Bone marrow (tissue), 2 donors: ENCODE measurements around the gene GRK1.
"Not testable (repeated sequence)": the region's sequence is repeated elsewhere in the genome, so short reads cannot be mapped to it uniquely, and the experiment has no call there.

ENCODE experiments used
- DNase-seq, 2 donors: peaks; one replicate each; lab custom pipeline; 2025; lab: John Stamatoyannopoulos, UW

The GRK1 gene

DNA sequence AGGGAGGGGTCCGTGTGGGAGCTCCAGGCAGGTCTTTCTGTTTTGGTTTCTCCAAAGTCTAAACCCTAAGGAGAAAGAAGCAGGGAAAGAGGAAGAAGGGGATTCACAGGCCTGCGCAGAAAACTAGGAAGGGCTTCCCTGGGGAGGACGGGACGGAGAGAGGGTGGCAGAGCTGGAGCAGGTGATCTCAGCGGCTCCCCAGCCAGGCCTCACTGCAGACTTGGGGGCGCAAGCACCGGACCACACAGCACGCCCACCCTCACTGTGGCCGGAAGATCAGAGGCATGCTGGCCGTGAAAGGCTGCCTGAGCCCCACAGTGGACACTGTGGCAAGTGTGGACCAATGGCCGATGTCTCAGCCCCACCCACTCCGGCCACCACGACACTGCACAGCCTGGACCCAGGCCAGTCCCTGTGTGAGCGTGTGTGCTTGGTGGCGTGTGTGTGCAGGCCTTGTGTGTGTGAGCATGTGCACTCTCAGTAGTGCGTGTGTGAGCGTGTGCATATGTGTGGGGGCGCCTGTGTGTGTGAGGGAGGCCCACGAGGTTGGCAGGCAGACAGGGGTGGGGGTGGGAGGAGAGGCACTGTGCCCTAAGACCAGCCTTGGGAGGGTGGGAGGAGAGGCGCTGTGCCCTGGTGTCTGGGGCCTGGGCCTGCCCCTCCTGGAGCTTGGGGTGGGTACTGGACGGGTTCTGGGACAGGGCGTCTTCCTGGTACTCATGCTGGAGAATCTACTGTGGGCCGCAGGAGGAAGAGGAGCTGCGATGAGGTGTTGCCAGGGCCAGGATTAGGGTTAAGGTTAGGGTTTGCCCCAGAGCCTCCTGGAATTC is 76.6 kb downstream of the GRK1 start:
- no peak for DNase-seq

DNA sequence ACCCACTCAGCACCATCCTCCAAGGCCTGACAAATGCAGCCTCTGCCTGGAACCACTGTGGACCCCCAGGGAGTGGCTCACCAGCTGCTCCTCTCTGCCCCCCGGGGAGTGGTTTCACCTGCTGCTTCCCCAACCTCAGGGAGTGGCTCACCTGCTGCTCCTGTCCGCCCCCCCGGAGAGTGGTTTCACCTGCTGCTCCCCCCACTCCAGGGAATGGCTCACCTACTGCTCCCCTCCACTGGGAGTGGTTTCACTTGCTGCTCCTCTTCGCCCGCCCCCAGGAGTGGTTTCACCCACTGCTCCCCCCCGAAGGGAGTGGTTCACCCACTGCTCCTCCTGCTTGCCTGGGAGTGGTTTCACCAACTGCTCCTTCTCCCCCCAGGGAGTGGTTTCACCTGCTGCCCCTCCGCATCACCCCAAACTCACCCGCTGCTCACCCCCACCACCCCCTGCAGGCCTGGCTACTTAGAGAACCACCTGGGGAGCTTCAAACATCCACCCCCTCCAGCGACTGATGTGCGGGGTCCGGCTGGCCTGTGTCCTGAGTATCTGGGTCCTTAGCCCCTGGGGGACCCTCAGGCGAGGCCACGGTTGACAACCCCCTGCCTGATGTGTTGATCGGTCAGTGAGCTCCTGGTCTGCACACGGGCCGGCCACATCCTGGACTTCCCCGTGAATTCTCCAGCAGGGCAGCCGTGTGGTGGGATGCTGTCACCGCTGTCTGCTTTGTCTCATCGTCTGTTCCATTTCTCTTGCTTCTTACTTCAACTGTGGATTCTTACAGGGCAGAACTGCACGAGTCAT is 77.4 kb downstream of the GRK1 start:
- DNase-seq = no peak

DNA sequence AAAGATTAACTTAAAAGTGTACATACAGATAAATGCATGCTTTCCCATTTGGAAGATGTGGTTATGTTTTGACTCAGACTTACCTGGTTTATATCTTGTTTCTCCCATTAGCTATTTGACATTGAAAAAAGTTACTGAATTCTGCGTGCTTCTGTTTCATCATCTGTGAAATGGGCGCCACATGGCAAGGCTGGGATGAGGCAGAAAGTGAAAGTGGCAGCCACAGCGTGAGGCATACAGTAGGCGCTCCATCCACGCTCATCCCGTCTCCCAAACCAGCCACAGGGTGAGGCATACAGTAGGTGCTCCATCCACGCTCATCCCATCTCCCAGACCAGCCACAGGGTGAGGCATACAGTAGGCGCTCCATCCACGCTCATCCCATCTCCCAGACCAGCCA is 78.0 kb downstream of the GRK1 start:
- DNase-seq = no peak

DNA sequence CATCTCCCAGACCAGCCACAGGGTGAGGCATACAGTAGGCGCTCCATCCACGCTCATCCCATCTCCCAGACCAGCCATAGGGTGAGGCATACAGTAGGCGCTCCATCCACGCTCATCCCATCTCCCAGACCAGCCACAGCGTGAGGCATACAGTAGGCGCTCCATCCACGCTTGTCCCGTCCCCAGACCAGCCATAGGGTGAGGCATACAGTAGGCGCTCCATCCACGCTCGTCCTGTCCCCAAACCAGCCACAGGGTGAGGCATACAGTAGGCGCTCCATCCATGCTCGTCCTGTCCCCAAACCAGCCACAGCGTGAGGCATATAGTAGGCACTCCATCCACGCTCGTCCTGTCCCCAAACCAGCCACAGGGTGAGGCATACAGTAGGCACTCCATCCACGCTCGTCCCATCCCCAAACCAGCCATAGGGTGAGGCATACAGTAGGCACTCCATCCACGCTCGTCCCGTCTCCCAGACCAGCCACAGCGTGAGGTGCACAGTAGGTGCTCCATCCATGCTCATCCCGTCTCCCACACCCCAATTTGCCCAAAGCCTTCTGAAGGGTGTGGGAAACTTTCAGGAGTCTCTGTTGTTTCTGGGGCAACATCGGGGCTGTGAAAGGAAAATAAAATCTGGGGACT is 78.6 kb downstream of the GRK1 start:
- DNase-seq = not testable (repeated sequence)

DNA sequence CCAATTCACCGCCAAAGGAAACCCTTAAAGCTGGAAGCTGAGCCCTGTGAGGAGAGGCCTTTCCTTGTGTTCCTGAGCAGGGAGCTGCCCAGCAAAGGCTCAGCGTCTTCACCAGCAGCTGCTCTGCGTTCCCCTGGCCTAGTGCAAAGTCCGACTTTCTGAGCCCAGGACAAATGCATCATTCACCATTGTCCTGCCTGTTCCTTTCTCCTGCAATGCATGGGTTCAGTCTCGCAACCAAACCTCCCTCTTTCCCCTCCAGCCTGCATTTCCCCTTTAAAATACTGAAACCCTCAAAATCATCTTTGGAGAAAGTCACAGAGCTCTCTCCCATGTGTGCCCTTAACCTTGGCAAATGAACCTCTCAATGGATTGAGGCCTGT is 79.1 kb downstream of the GRK1 start:
- no peak for DNase-seq

DNA sequence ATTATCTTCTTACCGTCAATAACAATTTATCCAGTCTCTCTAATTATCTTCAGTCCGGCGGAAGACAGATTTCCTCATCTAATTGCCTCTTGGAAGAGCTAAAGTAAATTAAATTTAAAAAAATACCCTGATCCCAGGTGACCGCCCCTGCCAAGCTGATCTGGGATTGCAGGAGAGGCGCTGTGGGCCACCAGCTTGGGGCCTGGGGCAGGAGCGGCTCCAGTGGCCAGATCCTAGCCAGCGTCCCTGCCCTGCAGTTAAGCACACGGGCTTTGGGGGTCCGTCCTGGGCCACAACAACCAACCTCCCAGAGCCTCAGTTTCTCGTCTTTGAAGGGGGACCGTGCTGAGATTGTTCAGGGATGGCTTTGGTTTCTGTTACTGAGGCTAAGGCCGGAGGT is 79.7 kb downstream of the GRK1 start:
- DNase-seq = no peak

DNA sequence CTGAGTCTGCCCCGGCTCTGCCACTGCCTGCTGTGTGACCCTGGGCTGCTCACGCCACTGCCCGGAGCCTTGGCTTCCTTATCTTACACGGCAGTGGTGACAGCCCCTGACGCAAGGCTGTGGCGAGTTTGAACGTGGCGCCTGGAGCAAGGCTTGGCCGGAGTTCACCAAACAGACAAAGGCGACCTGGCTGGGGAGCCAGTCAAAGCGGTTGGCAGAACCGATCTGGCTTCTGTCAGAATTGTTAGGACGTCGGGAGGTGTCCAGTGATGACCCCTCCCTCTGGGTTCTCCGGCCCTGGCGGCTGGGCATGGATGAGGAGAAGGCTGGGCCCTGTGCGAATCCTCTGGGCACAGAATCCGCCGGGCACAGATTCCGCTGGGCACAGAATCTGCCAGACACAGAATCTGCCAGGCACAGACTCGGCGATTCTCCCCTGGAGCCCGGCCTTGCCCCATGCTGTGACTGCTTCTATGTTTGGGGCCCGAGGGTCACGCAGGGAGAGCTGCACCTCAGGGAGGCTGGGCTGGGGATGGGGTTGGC is 80.3 kb downstream of the GRK1 start:
- DNase-seq = no peak

DNA sequence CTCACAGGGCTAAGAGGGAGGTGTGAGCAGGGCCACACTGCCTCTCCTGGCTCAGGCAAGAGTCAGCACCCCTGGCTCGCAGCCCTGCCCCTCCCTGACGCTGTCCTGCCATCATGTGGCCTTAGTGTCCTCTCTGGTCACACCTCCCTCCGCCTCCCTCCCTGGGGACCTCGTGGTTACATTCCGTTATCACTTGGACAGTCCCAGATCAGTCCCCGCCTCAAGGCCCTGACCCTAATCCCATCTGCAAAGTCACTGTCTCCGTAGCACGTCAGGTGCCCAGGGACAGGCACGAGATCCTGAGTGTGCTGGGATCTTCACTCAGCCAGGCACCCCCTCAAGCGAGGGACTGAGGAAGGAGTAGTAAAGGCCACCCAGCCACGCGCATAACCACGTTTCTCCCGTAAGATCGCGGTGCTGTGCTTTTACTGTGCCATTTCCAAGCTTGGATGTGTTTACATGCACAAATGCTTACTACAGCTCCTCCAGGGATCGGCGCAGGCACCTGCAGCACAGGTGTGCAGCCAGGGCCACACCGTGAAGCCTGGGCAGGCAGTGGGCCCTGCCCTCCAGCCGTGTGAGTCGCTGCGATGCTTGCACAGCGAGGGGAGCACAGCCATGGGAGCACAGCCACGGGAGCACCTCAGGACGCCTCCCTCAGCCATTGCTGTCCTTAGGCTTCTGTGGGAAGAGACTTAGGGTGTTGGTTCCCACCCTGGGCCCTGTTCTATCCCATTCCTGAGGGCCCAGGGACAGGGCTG is 81.3 kb downstream of the GRK1 start:
- DNase-seq = no peak

DNA sequence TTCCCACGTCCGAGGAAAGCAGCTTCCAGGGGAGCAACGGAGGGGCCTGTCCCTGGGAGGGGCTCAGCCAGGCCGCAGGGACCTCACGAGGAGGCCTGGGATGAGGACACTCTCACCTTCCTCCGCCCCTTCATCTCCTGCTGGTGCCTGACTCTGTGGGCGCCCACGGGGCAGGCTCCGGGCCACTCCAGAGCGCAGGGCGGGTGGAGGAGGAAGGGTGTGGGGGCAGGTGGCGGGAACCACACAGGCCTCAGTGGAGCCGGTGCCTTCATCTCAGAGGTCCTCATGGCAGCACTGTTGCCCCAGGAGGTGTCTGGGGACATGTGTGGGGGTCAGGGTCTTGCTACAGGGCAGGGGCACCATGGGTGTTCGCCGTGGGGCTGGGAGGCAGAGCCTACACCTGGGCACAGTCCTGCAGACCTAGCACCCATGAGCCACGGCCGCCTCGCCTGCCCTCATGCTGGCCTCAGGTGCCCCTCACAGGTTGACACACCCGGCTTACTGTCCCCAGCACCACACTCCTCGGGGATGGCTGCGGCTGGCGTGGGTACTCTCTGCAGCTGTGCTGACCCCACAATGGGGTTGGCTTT is 81.9 kb downstream of the GRK1 start:
- no peak for DNase-seq

DNA sequence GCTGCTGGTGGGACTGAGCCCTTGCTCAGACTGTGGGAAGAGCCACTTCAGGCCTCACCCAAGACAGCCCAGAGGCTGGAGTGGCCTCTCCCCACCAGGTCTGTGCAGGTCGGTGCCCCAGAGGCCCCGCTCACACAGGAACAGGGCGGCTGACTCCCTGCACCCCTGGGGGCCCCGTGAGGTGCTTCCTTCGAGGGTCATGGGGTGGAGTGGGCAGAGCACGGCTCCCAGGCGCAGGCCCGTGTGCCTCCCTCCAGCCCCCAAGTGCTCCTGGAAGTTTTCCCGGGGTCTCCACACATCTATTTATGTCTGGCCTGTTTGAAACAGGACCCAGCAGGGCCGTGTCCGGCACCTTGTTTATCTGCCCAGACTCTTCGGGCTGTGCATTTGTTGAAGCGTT is 82.5 kb downstream of the GRK1 start:
- no peak for DNase-seq

DNA sequence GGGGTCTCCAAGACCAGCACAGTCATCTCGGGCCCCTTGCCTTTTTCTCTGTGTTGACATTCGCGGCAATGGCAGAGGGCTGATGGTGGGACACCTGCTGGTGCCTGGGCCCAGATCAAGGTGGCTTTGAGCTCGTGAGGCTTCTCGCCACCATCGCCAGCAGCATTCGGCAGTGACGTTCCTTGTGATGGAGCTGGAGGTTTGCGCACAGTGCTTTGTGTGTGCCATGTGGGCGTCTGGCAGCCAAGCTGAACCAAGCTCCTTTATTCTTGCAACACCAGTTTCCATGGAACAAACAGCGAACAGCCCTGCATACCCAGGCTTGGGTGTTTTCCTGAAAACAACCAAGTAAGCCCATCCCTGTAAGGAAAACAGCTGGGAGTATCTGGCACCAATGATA is 82.9 kb downstream of the GRK1 start:
- no peak for DNase-seq

DNA sequence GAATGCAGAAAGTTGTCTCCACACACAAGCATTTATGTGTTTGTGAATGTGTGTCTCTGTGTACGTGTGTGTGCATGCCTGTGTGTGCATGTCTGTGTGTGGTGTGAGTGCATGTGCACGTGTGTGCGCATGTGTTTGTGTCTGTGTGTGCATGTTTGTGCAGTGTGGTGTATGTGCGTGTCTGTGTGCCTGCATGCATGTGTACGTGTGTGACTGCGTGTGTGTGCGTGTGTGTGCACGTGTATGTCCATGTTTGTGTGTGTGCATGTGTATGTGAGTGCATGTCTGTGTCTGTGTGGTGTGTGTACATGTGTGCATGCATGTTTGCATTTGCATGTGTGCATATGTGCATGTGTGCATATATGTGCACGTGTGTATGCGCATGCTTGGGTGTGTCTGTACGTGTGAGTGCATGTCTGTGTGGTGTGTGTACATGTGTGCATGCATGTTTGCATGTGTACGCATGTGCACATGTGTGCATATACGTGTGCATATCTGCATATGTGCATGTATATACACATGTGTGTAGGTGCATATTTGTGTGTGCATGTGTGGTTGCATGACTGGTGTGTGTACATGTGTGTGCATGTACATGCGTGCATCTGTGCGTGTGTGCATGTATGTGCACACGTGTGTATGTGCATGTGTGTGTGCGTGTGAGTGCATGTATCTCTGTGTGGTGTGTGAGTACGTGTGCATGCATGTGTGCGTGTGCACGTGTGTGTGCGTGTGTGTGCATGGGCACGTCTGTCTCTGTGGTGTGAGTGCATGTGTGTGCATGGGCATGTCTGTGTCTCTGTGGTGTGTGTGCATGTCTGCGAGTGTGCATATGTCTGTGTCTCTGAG is 83.8 kb downstream of the GRK1 start:
- no peak for DNase-seq

DNA sequence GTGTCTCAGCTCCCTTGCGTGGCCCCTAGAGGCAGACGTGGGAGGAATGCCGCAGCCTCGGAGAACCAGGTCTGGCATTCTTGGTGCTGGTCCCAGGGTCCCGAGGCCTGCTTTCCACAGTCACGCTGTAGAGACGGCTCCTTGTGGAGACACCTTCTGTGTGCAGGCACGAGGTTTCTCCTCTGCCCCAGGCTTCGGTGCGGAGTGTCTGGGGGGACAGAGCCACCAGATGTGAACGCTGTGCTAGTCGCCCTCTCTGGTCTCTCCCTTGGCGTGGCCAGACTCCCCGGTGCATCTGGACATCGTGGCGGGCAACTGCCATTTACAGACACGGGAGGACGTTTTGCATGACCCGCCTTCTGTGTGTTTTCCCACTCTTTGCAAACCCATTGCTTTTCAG is 84.5 kb downstream of the GRK1 start:
- no peak for DNase-seq

DNA sequence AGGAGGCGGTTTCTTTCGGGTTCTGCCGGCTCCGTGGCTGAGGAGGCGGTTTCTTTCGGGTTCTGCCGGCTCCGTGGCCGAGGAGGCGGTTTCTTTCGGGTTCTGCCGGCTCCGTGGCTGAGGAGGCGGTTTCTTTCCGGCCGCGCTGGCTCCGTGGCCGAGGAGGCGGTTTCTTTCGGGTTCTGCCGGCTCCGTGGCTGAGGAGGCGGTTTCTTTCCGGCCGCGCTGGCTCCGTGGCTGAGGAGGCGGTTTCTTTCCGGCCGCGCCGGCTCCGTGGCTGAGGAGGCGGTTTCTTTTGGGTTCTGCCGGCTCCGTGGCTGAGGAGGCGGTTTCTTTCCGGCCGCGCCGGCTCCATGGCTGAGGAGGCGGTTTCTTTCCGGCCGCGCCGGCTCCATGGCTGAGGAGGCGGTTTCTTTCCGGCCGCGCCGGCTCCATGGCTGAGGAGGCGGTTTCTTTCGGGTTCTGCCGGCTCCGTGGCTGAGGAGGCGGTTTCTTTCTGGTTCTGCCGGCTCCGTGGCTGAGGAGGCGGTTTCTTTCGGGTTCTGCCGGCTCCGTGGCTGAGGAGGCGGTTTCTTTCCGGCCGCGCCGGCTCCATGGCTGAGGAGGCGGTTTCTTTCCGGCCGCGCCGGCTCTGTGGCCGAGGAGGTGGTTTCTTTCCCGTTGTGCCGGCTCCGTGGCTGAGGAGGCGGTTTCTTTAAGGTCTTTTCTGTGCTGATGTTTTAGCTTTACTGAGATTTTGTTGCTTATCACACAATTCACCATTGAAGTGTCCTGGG is 85.4 kb downstream of the GRK1 start:
- DNase-seq = not testable (repeated sequence)

DNA sequence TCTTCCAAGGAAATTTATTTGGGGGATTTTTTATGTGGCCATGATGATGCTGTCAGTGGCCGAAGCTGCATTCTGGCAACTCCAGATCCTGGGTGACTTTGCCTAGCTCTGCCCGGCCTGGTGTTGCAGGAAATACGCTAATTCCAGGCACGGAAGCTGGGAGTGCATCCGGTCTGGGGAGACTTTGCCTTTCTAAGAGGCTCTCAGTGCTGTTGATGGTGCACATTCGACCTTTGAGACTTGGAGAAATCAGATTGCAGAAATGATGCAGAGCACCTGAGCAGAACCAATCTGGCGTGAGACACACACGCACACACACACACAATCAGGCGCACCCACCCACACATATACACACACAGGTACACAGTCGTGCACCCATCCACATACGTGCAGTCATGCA is 86.2 kb downstream of the GRK1 start:
- DNase-seq = no peak

DNA sequence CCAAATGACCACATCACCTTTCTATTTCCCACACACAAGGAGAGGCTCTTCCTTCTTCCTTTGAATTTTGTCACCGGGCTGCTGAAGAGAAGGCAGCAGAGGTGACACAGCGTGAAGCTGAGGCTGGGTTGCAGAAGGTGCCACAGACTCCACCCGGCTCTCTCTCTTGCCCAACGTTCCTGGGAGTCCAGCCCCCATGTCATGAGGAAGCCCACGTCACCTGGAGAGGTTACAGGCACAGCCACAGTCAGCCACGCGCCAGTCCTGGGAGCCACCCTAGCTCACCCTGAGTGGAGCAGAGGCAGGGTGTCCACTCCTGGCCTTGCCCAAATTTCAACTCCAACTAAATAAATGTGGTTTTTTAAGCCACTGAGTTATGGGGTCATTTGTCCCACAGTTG is 87.2 kb downstream of the GRK1 start:
- DNase-seq = no peak

DNA sequence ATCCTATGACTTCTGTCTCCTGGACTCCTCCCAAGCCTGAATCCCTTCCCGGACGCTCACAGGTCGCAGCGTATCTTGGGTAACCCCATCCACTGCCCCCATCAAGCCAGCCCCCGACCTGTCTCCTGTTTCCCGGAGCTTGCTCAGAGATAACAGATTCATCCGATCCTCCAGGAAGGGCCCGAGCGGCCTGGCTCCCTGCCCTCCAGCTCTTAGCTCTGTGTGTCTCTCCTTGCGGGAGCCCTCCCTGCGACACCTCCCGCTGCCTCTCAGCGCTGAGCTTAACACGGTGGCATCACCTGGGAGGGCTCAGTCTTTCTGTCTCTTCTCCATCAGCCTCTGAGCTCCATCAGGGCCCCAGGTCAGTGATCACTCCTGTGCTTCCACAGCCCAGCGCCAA is 87.7 kb downstream of the GRK1 start:
- no peak for DNase-seq

DNA sequence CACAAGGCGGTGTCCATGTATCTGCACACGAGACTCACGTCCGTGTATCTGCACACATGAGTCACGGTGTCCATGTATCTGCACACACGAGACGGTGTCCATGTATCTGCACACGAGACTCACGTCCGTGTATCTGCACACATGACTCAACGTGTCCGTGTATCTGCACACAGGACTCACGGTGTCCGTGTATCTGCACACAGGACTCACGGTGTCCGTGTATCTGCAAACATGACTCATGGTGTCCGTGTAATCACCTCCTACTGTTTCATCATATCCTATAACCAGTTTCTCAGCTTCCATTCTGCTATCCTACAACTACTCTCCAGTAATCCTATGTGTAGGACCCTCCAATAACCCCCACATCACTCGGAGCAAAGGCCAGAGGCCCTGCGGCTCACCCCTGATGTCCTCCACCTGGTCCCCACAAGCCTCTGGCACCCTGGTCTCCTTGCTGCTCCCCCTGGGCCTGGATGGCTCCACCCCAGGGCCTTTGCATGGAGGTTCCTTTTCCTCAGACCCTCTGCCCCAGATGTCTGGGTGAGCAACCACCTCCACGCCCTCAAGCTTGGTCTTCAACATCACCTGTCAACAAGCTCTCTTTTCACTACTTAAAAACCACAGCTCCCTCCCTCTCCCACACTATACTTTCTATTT is 89.5 kb downstream of the GRK1 start:
- DNase-seq = no peak
